Neural cell (in vitro differentiated cells): Measurements from ENCODE around the gene PCDHGA7.

Experiments
- CTCF ChIP-seq: fragments of 450-650 bp; IDR thresholded peaks from 2 replicates; pipeline ENCODE4 v1.5.1; 2014; ENCODE audit warnings: antibody characterized with exemption, mild to moderate bottlenecking, moderate library complexity; ENCODE audit not compliant: poor library complexity, severe bottlenecking
- EP300 ChIP-seq: fragments of 450-650 bp; conservative IDR thresholded peaks from 2 replicates; pipeline ENCODE4 v1.6.1; 2014; ENCODE audit warnings: antibody characterized with exemption, mild to moderate bottlenecking, moderate library complexity; ENCODE audit not compliant: poor library complexity, severe bottlenecking
- EZH2 ChIP-seq: fragments of 200-600, 300-800 bp; shearing (Covaris generic), sonication (generic); IDR thresholded peaks from 2 replicates; pipeline ENCODE4 v1.6.1; 2014; ENCODE audit warnings: antibody characterized with exemption, low read length, borderline replicate concordance, mild to moderate bottlenecking; ENCODE audit not compliant: insufficient read depth, poor library complexity, severe bottlenecking
- MXI1 ChIP-seq: fragments of 450-650 bp; conservative IDR thresholded peaks from 2 replicates; pipeline ENCODE4 v1.6.1; 2014; ENCODE audit warnings: antibody characterized with exemption, mild to moderate bottlenecking; ENCODE audit not compliant: poor library complexity, severe bottlenecking
- POLR2AphosphoS5 ChIP-seq: IDR thresholded peaks from 2 replicates; pipeline ENCODE4 v1.6.1; 2012
- RAD21 ChIP-seq: fragments of 450-650 bp; conservative IDR thresholded peaks from 2 replicates; pipeline ENCODE4 v1.6.1; 2014; ENCODE audit warnings: antibody characterized with exemption, mild to moderate bottlenecking, moderate library complexity

DNA sequence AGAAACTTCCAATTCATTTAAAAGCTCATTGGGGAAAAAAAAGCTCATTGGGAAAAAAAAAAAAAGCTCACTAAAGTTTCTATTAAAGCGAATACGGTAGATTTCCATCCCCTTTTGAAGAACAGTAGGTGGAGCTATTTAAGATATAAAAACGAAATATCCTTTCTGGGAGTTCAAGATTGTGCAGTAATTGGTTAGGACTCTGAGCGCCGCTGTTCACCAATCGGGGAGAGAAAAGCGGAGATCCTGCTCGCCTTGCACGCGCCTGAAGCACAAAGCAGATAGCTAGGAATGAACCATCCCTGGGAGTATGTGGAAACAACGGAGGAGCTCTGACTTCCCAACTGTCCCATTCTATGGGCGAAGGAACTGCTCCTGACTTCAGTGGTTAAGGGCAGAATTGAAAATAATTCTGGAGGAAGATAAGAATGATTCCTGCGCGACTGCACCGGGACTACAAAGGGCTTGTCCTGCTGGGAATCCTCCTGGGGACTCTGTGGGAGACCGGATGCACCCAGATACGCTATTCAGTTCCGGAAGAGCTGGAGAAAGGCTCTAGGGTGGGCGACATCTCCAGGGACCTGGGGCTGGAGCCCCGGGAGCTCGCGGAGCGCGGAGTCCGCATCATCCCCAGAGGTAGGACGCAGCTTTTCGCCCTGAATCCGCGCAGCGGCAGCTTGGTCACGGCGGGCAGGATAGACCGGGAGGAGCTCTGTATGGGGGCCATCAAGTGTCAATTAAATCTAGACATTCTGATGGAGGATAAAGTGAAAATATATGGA lies 48.0 kb downstream of the PCDHGA7 start, which contains the start of gene PCDHGA12:
- TF ChIP-seq POLR2AphosphoS5, result no peak
- TF ChIP-seq CTCF, result no peak
- TF ChIP-seq EZH2, result no peak
- TF ChIP-seq EP300, result no peak
- TF ChIP-seq MXI1, result no peak
- TF ChIP-seq RAD21, result no peak
